ENCODE results near the gene HDC. TPM values are rescaled to one million over a fixed set of nuclear protein-coding genes. Genes with fewer than 3 reads are reported as not detected.

Gene HDC
- total and polyA plus RNA-seq, 3 experiments from 2014 or later = 0.15 TPM; not detected in 2

- no peaks in the 10 kb centered on the region for H3K9me3 Mint-ChIP-seq
- POLR2A ChIA-PET = no interaction called here
- no peak overlapping the region for H3K27ac Mint-ChIP-seq
- Histone ChIP-seq H3K27me3 (ENCODE audit: insufficient read depth, low read length, poor library complexity, severe bottlenecking) (no peaks in the 10 kb centered on the region), H3K4me3 (ENCODE audit: low read length) (no peak overlapping the region), H3K9me3 (ENCODE audit: low read length) (no peaks in the 10 kb centered on the region), H3K36me3 (ENCODE audit: insufficient read depth, low read length) (no peaks in the 10 kb centered on the region), H3K4me1 (ENCODE audit: insufficient read depth, low read length) (peaks cover 13% of the 10 kb centered on the region), H3K27ac (ENCODE audit: low read depth, low read length) (no peak overlapping the region)
- H3K27me3 Mint-ChIP-seq = no peaks in the 10 kb centered on the region
- DNase-seq = no peak
- peaks cover 19 to 22% (median 19%) of the 10 kb centered on the region in 3 donors for H3K4me1 Mint-ChIP-seq
- CTCF ChIA-PET = no interaction called here
- H3K4me3 Mint-ChIP-seq = no peak overlapping the region
- peaks cover 0 to 2% (median 0%) of the 10 kb centered on the region in 3 donors for H3K36me3 Mint-ChIP-seq
Observed at GRCh38 chr15:50252556-50252955, 13.0 kb downstream of the HDC start.

- Histone ChIP-seq H3K9me3 (ENCODE audit: low read length) (no peaks in the 10 kb centered on the region), H3K27ac (ENCODE audit: low read depth, low read length) (no peak overlapping the region), H3K4me1 (ENCODE audit: insufficient read depth, low read length) (peaks cover 16% of the 10 kb centered on the region), H3K36me3 (ENCODE audit: insufficient read depth, low read length) (no peaks in the 10 kb centered on the region), H3K4me3 (ENCODE audit: low read length) (no peak overlapping the region), H3K27me3 (ENCODE audit: insufficient read depth, low read length, poor library complexity, severe bottlenecking) (no peaks in the 10 kb centered on the region)
- CTCF ChIA-PET = interaction anchor here (1.2 kb wide), 1 partner anchor 64 kb away, joined by 3 read pairs; no protein-coding TSS in a partner anchor
- no peak overlapping the region for H3K4me3 Mint-ChIP-seq
- DNase-seq = no peak
- H3K4me1 Mint-ChIP-seq = peaks cover 22 to 29% (median 26%) of the 10 kb centered on the region in 3 donors
- peak overlapping the region in 1 of 8 donors; percentile 33 for H3K27ac Mint-ChIP-seq
- peaks cover 0 to 2% (median 0%) of the 10 kb centered on the region in 3 donors for H3K36me3 Mint-ChIP-seq
- POLR2A ChIA-PET = no interaction called here
- H3K9me3 Mint-ChIP-seq = no peaks in the 10 kb centered on the region
- no peaks in the 10 kb centered on the region for H3K27me3 Mint-ChIP-seq
Observed at GRCh38 chr15:50251638-50252182, 13.8 kb downstream of the HDC start.

GRCh38 chr15:50250760-50251394, 14.6 kb downstream of the HDC start:
- no peaks in the 10 kb centered on the region for H3K9me3 Mint-ChIP-seq
- DNase-seq = no peak
- peak overlapping the region in 1 of 8 donors; percentile 30 for H3K27ac Mint-ChIP-seq
- H3K4me3 ChIP-seq (ENCODE audit: low read length) = no peak overlapping the region
- no peaks in the 10 kb centered on the region for H3K27me3 Mint-ChIP-seq
- H3K4me1 Mint-ChIP-seq = peaks cover 23 to 30% (median 27%) of the 10 kb centered on the region in 3 donors
- H3K36me3 ChIP-seq (ENCODE audit: insufficient read depth, low read length) = no peaks in the 10 kb centered on the region
- ChIA-PET POLR2A (no interaction called here), CTCF (interaction anchor here (1.2 kb wide), 1 partner anchor 65 kb away, joined by 3 read pairs; no protein-coding TSS in a partner anchor)
- peaks cover 0 to 2% (median 0%) of the 10 kb centered on the region in 3 donors for H3K36me3 Mint-ChIP-seq
- no peak overlapping the region for H3K27ac ChIP-seq (ENCODE audit: low read depth, low read length)
- H3K4me1 ChIP-seq (ENCODE audit: insufficient read depth, low read length) = peaks cover 16% of the 10 kb centered on the region
- H3K4me3 Mint-ChIP-seq = no peak overlapping the region
- H3K9me3 ChIP-seq (ENCODE audit: low read length) = no peaks in the 10 kb centered on the region
- no peaks in the 10 kb centered on the region for H3K27me3 ChIP-seq (ENCODE audit: insufficient read depth, low read length, poor library complexity, severe bottlenecking)

- Histone ChIP-seq H3K27me3 (ENCODE audit: insufficient read depth, low read length, poor library complexity, severe bottlenecking) (no peaks in the 10 kb centered on the region), H3K27ac (ENCODE audit: low read depth, low read length) (no peak overlapping the region), H3K9me3 (ENCODE audit: low read length) (no peaks in the 10 kb centered on the region), H3K4me1 (ENCODE audit: insufficient read depth, low read length) (peaks cover 16% of the 10 kb centered on the region), H3K4me3 (ENCODE audit: low read length) (no peak overlapping the region), H3K36me3 (ENCODE audit: insufficient read depth, low read length) (no peaks in the 10 kb centered on the region)
- Mint-ChIP-seq H3K36me3 (peaks cover 0 to 2% (median 0%) of the 10 kb centered on the region in 3 donors), H3K27ac (peak overlapping the region in 1 of 8 donors; percentile 16), H3K4me3 (peak overlapping the region in 1 of 7 donors; percentile 9), H3K27me3 (no peaks in the 10 kb centered on the region), H3K9me3 (no peaks in the 10 kb centered on the region), H3K4me1 (peaks cover 23 to 30% (median 27%) of the 10 kb centered on the region in 3 donors)
- DNase-seq = no peak
- CTCF ChIA-PET = interaction anchor here (1.8 kb wide), 1 partner anchor 10 kb away, joined by 6 read pairs; no protein-coding TSS in a partner anchor
- POLR2A ChIA-PET = no interaction called here
Observed at GRCh38 chr15:50249704-50250103, 15.8 kb downstream of the HDC start.

GRCh38 chr15:50248994-50249582, 16.4 kb downstream of the HDC start:
- peak overlapping the region in 4 of 7 donors; percentile 34 to 88 (median 66) for H3K4me3 Mint-ChIP-seq
- POLR2A ChIA-PET = no interaction called here
- no peaks in the 10 kb centered on the region for H3K9me3 ChIP-seq (ENCODE audit: low read length)
- no peak for DNase-seq
- CTCF ChIA-PET = interaction anchor here (0.9 to 2.1 kb wide), 4 partner anchors 9 to 67 kb away, joined by 3 to 7 read pairs (median 6); no protein-coding TSS in a partner anchor
- no peaks in the 10 kb centered on the region for H3K27me3 ChIP-seq (ENCODE audit: insufficient read depth, low read length, poor library complexity, severe bottlenecking)
- H3K9me3 Mint-ChIP-seq = no peaks in the 10 kb centered on the region
- H3K27me3 Mint-ChIP-seq = no peaks in the 10 kb centered on the region
- H3K36me3 Mint-ChIP-seq = peaks cover 0 to 2% (median 0%) of the 10 kb centered on the region in 3 donors
- H3K36me3 ChIP-seq (ENCODE audit: insufficient read depth, low read length) = no peaks in the 10 kb centered on the region
- H3K27ac Mint-ChIP-seq = peak overlapping the region in 7 of 8 donors; percentile 79 to 98 (median 93)
- no peak overlapping the region for H3K27ac ChIP-seq (ENCODE audit: low read depth, low read length)
- peaks cover 23 to 30% (median 27%) of the 10 kb centered on the region in 3 donors for H3K4me1 Mint-ChIP-seq
- peaks cover 16% of the 10 kb centered on the region for H3K4me1 ChIP-seq (ENCODE audit: insufficient read depth, low read length)
- no peak overlapping the region for H3K4me3 ChIP-seq (ENCODE audit: low read length)

- H3K9me3 ChIP-seq (ENCODE audit: low read length) = no peaks in the 10 kb centered on the region
- Mint-ChIP-seq H3K4me3 (peak overlapping the region; percentile 9 to 94 (median 86)), H3K27me3 (no peaks in the 10 kb centered on the region), H3K4me1 (peaks cover 23 to 30% (median 27%) of the 10 kb centered on the region in 3 donors), H3K9me3 (no peaks in the 10 kb centered on the region), H3K27ac (peak overlapping the region; percentile 80 to 99 (median 96)), H3K36me3 (peaks cover 0 to 2% (median 0%) of the 10 kb centered on the region in 3 donors)
- peaks cover 16% of the 10 kb centered on the region for H3K4me1 ChIP-seq (ENCODE audit: insufficient read depth, low read length)
- H3K36me3 ChIP-seq (ENCODE audit: insufficient read depth, low read length) = no peaks in the 10 kb centered on the region
- no peaks in the 10 kb centered on the region for H3K27me3 ChIP-seq (ENCODE audit: insufficient read depth, low read length, poor library complexity, severe bottlenecking)
- POLR2A ChIA-PET = interaction anchor here (0.7 to 0.8 kb wide), 2 partner anchors 12 to 14 kb away, joined by 3 read pairs; no protein-coding TSS in a partner anchor
- CTCF ChIA-PET = interaction anchor here (0.9 to 2.1 kb wide), 4 partner anchors 10 to 68 kb away, joined by 3 to 7 read pairs (median 6); no protein-coding TSS in a partner anchor
- no peak overlapping the region for H3K27ac ChIP-seq (ENCODE audit: low read depth, low read length)
- peak in 4 of 5 donors; percentile 32 to 72 (median 48) for DNase-seq
- H3K4me3 ChIP-seq (ENCODE audit: low read length) = peak overlapping the region; percentile 17
Observed at GRCh38 chr15:50247819-50248655, 17.5 kb downstream of the HDC start.

- ChIA-PET POLR2A (no interaction called here), CTCF (no interaction called here)
- H3K4me3 Mint-ChIP-seq = peak overlapping the region in 2 of 7 donors; percentile 23 to 44
- Histone ChIP-seq H3K4me1 (ENCODE audit: insufficient read depth, low read length) (peaks cover 16% of the 10 kb centered on the region), H3K27me3 (ENCODE audit: insufficient read depth, low read length, poor library complexity, severe bottlenecking) (no peaks in the 10 kb centered on the region), H3K36me3 (ENCODE audit: insufficient read depth, low read length) (no peaks in the 10 kb centered on the region), H3K4me3 (ENCODE audit: low read length) (no peak overlapping the region), H3K27ac (ENCODE audit: low read depth, low read length) (no peak overlapping the region), H3K9me3 (ENCODE audit: low read length) (no peaks in the 10 kb centered on the region)
- H3K36me3 Mint-ChIP-seq = peaks cover 0 to 2% (median 0%) of the 10 kb centered on the region in 3 donors
- no peaks in the 10 kb centered on the region for H3K27me3 Mint-ChIP-seq
- peaks cover 23 to 30% (median 27%) of the 10 kb centered on the region in 3 donors for H3K4me1 Mint-ChIP-seq
- DNase-seq = no peak
- no peaks in the 10 kb centered on the region for H3K9me3 Mint-ChIP-seq
- peak overlapping the region in 4 of 8 donors; percentile 3 to 34 (median 14) for H3K27ac Mint-ChIP-seq
Observed at GRCh38 chr15:50246631-50247030, 18.9 kb downstream of the HDC start.
